Measurements from ENCODE around the gene RUNX3.

RUNX3 gene

GRCh38 chr1:24951337-24951736 is 21.3 kb upstream of the RUNX3 start:
- Histone ChIP-seq H3K27me3 (ENCODE audit: insufficient read depth, low read depth, severe bottlenecking) (no peaks in the 10 kb centered on the region), H3K9me3 (ENCODE audit: severe bottlenecking) (no peaks in the 10 kb centered on the region), H3K4me3 (ENCODE audit: low read depth, low read length) (no peak overlapping the region), H3K27ac (no peak overlapping the region), H3K36me3 (no peaks in the 10 kb centered on the region)
- DNase-seq: no peak
- no peak for TF ChIP-seq CTCF (IDR thresholded peaks at IDR 0.05; ENCODE audit: low read depth, low read length)

GRCh38 chr1:24949331-24949881 is 19.3 kb upstream of the RUNX3 start:
- no peak for DNase-seq

GRCh38 chr1:24948079-24948827 is 18.2 kb upstream of the RUNX3 start:
- no peak for DNase-seq
- Histone ChIP-seq H3K27ac (no peak overlapping the region), H3K27me3 (ENCODE audit: insufficient read depth, low read depth, severe bottlenecking) (no peaks in the 10 kb centered on the region), H3K9me3 (ENCODE audit: severe bottlenecking) (no peaks in the 10 kb centered on the region), H3K36me3 (no peaks in the 10 kb centered on the region), H3K4me3 (ENCODE audit: low read depth, low read length) (no peak overlapping the region)
- no peak for TF ChIP-seq CTCF (IDR thresholded peaks at IDR 0.05; ENCODE audit: low read depth, low read length)

More at GRCh38 chr1:24949331-24949881, 19.3 kb upstream of the RUNX3 start:
- no peak overlapping the region for H3K4me3 ChIP-seq (ENCODE audit: low read depth, low read length)
- no peaks in the 10 kb centered on the region for H3K9me3 ChIP-seq (ENCODE audit: severe bottlenecking)
- no peak overlapping the region for H3K27ac ChIP-seq
- no peak for TF ChIP-seq CTCF (IDR thresholded peaks at IDR 0.05; ENCODE audit: low read depth, low read length)
- no peaks in the 10 kb centered on the region for H3K27me3 ChIP-seq (ENCODE audit: insufficient read depth, low read depth, severe bottlenecking)
- no peaks in the 10 kb centered on the region for H3K36me3 ChIP-seq

GRCh38 chr1:24946861-24947658 is 17.0 kb upstream of the RUNX3 start:
- TF ChIP-seq CTCF (IDR thresholded peaks at IDR 0.05; ENCODE audit: low read depth, low read length): no peak
- DNase-seq: no peak
- H3K4me3 ChIP-seq (ENCODE audit: low read depth, low read length): no peak overlapping the region
- H3K9me3 ChIP-seq (ENCODE audit: severe bottlenecking): no peaks in the 10 kb centered on the region
- no peaks in the 10 kb centered on the region for H3K36me3 ChIP-seq
- no peak overlapping the region for H3K27ac ChIP-seq
- H3K27me3 ChIP-seq (ENCODE audit: insufficient read depth, low read depth, severe bottlenecking): no peaks in the 10 kb centered on the region

GRCh38 chr1:24945354-24946326 is 15.6 kb upstream of the RUNX3 start:
- no peak for TF ChIP-seq CTCF (IDR thresholded peaks at IDR 0.05; ENCODE audit: low read depth, low read length)
- no peaks in the 10 kb centered on the region for H3K27me3 ChIP-seq (ENCODE audit: insufficient read depth, low read depth, severe bottlenecking)
- no peak overlapping the region for H3K4me3 ChIP-seq (ENCODE audit: low read depth, low read length)
- DNase-seq: no peak
- no peaks in the 10 kb centered on the region for H3K36me3 ChIP-seq
- no peak overlapping the region for H3K27ac ChIP-seq
- no peaks in the 10 kb centered on the region for H3K9me3 ChIP-seq (ENCODE audit: severe bottlenecking)

Measured in WERI-Rb-1 (cell line).